Measurements from ENCODE around the gene CD151.

CD151 gene

GRCh38 chr11:849104-849824 lies 16.5 kb downstream of the CD151 start:
- TF ChIP-seq ZFX (IDR thresholded peaks at IDR 0.05) (no peak), CTCF (conservative IDR thresholded peaks at IDR 0.05) (no peak)
- peak overlapping the region; percentile 36 for H3K27ac ChIP-seq

GRCh38 chr11:849951-850774 lies 17.4 kb downstream of the CD151 start:
- TF ChIP-seq CTCF (conservative IDR thresholded peaks at IDR 0.05) (no peak), ZFX (IDR thresholded peaks at IDR 0.05) (peak; percentile 30; the same call in 1 of the 2 replicates)
- H3K27ac ChIP-seq: peak overlapping the region; percentile 36

GRCh38 chr11:850775-851763 lies 18.3 kb downstream of the CD151 start:
- TF ChIP-seq CTCF (conservative IDR thresholded peaks at IDR 0.05): no peak
- no peak overlapping the region for H3K27ac ChIP-seq

- H3K27ac ChIP-seq: no peak overlapping the region
- TF ChIP-seq CTCF (conservative IDR thresholded peaks at IDR 0.05) (no peak), ZFX (IDR thresholded peaks at IDR 0.05) (no peak)
Observed at GRCh38 chr11:852762-853161, 20.0 kb downstream of the CD151 start.

- no peak overlapping the region for H3K27ac ChIP-seq
- TF ChIP-seq ZFX (IDR thresholded peaks at IDR 0.05): no peak
Observed at GRCh38 chr11:853682-854448, 21.1 kb downstream of the CD151 start.

- TF ChIP-seq CTCF (conservative IDR thresholded peaks at IDR 0.05) (no peak), ZFX (IDR thresholded peaks at IDR 0.05) (no peak)
- H3K27ac ChIP-seq: no peak overlapping the region
Observed at GRCh38 chr11:854601-855329, 22.0 kb downstream of the CD151 start.
